HL-60 (cell line): ENCODE data around the gene VENTX.

Experiments used
- TF ChIP-seq, protein P1 (sequence below): IDR thresholded peaks from 2 replicates; pipeline ENCODE4 v1.6.1; 2012; ENCODE audit warnings: low read depth; ENCODE audit not compliant: insufficient replicate concordance
- TF ChIP-seq, protein P2 (sequence below): IDR thresholded peaks from one replicate; pipeline ENCODE4 v1.5.1; 2011; ENCODE audit warnings: low read length, control low read depth, inconsistent platforms; ENCODE audit not compliant: insufficient read depth

GRCh38 chr10:133202778-133203651 is 34.6 kb upstream of the VENTX start:
- TF ChIP-seq, protein P1, sequence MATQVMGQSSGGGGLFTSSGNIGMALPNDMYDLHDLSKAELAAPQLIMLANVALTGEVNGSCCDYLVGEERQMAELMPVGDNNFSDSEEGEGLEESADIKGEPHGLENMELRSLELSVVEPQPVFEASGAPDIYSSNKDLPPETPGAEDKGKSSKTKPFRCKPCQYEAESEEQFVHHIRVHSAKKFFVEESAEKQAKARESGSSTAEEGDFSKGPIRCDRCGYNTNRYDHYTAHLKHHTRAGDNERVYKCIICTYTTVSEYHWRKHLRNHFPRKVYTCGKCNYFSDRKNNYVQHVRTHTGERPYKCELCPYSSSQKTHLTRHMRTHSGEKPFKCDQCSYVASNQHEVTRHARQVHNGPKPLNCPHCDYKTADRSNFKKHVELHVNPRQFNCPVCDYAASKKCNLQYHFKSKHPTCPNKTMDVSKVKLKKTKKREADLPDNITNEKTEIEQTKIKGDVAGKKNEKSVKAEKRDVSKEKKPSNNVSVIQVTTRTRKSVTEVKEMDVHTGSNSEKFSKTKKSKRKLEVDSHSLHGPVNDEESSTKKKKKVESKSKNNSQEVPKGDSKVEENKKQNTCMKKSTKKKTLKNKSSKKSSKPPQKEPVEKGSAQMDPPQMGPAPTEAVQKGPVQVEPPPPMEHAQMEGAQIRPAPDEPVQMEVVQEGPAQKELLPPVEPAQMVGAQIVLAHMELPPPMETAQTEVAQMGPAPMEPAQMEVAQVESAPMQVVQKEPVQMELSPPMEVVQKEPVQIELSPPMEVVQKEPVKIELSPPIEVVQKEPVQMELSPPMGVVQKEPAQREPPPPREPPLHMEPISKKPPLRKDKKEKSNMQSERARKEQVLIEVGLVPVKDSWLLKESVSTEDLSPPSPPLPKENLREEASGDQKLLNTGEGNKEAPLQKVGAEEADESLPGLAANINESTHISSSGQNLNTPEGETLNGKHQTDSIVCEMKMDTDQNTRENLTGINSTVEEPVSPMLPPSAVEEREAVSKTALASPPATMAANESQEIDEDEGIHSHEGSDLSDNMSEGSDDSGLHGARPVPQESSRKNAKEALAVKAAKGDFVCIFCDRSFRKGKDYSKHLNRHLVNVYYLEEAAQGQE: no peak
- TF ChIP-seq, protein P2, sequence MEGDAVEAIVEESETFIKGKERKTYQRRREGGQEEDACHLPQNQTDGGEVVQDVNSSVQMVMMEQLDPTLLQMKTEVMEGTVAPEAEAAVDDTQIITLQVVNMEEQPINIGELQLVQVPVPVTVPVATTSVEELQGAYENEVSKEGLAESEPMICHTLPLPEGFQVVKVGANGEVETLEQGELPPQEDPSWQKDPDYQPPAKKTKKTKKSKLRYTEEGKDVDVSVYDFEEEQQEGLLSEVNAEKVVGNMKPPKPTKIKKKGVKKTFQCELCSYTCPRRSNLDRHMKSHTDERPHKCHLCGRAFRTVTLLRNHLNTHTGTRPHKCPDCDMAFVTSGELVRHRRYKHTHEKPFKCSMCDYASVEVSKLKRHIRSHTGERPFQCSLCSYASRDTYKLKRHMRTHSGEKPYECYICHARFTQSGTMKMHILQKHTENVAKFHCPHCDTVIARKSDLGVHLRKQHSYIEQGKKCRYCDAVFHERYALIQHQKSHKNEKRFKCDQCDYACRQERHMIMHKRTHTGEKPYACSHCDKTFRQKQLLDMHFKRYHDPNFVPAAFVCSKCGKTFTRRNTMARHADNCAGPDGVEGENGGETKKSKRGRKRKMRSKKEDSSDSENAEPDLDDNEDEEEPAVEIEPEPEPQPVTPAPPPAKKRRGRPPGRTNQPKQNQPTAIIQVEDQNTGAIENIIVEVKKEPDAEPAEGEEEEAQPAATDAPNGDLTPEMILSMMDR: no peak
